Measurements from ENCODE around the gene TFPI.
"Not testable (repeated sequence)": the region's sequence is repeated elsewhere in the genome, so short reads cannot be mapped to it uniquely, and the experiment has no call there.

The TFPI gene

GRCh38 chr2:187554011-187554703 lies at the start of gene TFPI:
Gene TFPI, minus strand, starts transcription at chr2:187554435. Its CDS starts 50,667 bp downstream, at chr2:187503768.
- DNase-seq (ENCODE audit: low spot score), result peak; percentile 42

GRCh38 chr2:187594801-187595200 lies 40.6 kb upstream of the TFPI start:
- DNase-seq (ENCODE audit: low spot score), result no peak

- DNase-seq (ENCODE audit: low spot score), result no peak
Measured at GRCh38 chr2:187593697-187594096, 39.5 kb upstream of the TFPI start.

GRCh38 chr2:187593098-187593497 lies 38.9 kb upstream of the TFPI start:
- DNase-seq (ENCODE audit: low spot score), result no peak

- no peak for DNase-seq (ENCODE audit: low spot score)
Measured at GRCh38 chr2:187590175-187590574, 35.9 kb upstream of the TFPI start.

- no peak for DNase-seq (ENCODE audit: low spot score)
Measured at GRCh38 chr2:187586011-187586641, 31.9 kb upstream of the TFPI start.

GRCh38 chr2:187581125-187581896 lies 27.1 kb upstream of the TFPI start:
- DNase-seq (ENCODE audit: low spot score), result no peak

GRCh38 chr2:187580462-187581124 lies 26.4 kb upstream of the TFPI start:
- DNase-seq (ENCODE audit: low spot score), result no peak

GRCh38 chr2:187577310-187577709 lies 23.1 kb upstream of the TFPI start:
- DNase-seq (ENCODE audit: low spot score), result no peak

- no peak for DNase-seq (ENCODE audit: low spot score)
Measured at GRCh38 chr2:187576906-187577305, 22.7 kb upstream of the TFPI start.

GRCh38 chr2:187575751-187576067 lies 21.5 kb upstream of the TFPI start:
- no peak for DNase-seq (ENCODE audit: low spot score)

- DNase-seq (ENCODE audit: low spot score), result no peak
Measured at GRCh38 chr2:187574969-187575750, 20.9 kb upstream of the TFPI start.

- no peak for DNase-seq (ENCODE audit: low spot score)
Measured at GRCh38 chr2:187573722-187574121, 19.5 kb upstream of the TFPI start.

GRCh38 chr2:187571996-187572395 lies 17.8 kb upstream of the TFPI start:
- DNase-seq (ENCODE audit: low spot score), result not testable (repeated sequence)

GRCh38 chr2:187569571-187569970 lies 15.3 kb upstream of the TFPI start:
- no peak for DNase-seq (ENCODE audit: low spot score)

GRCh38 chr2:187569042-187569441 lies 14.8 kb upstream of the TFPI start:
- no peak for DNase-seq (ENCODE audit: low spot score)

- peak; percentile 63 for DNase-seq (ENCODE audit: low spot score)
Measured at GRCh38 chr2:187567126-187567525, 12.9 kb upstream of the TFPI start.

GRCh38 chr2:187566712-187567111 lies 12.5 kb upstream of the TFPI start:
- DNase-seq (ENCODE audit: low spot score), result no peak

GRCh38 chr2:187566266-187566665 lies 12.0 kb upstream of the TFPI start:
- no peak for DNase-seq (ENCODE audit: low spot score)

GRCh38 chr2:187565618-187566017 lies 11.4 kb upstream of the TFPI start:
- not testable (repeated sequence) for DNase-seq (ENCODE audit: low spot score)

- not testable (repeated sequence) for DNase-seq (ENCODE audit: low spot score)
Measured at GRCh38 chr2:187556493-187556892, 2.3 kb upstream of the TFPI start.

GRCh38 chr2:187554704-187555082 lies 458 bp upstream of the TFPI start:
- DNase-seq (ENCODE audit: low spot score), result no peak
